H1 (cell line): ENCODE results near the gene DRAP1. TPM values are rescaled to one million over a fixed set of nuclear protein-coding genes. Genes with fewer than 3 reads are reported as not detected.

ENCODE experiments used
- CTCF ChIA-PET: fragments of 300-600 bp; sonication (Branson Sonifier 250); formaldehyde crosslinking; loops from one replicate; lab custom pipeline; 2021; ENCODE audit not compliant: partially characterized antibody; lab: Charles Lee
- POLR2A ChIA-PET: fragments of 300-600 bp; sonication (Branson Sonifier 250); formaldehyde crosslinking; loops from one replicate; lab custom pipeline; 2021; ENCODE audit warnings: inconsistent platforms; ENCODE audit not compliant: partially characterized antibody; lab: Charles Lee
- DNase-seq, 2 experiments: peaks; one replicate each; pipeline versions ENCODE4 v3.0.0 to v3.0.0-alpha.2; 2010 to 2022; ENCODE audit warnings: low spot score in 2 of 2, low read depth in 1 of 2, mixed read lengths in 1 of 2
- FAIRE-seq: peaks from 2 replicates; lab custom pipeline; 2011; peaks lifted over from hg19 to GRCh38; lab: Jason Lieb, UNC
- H2AFZ ChIP-seq: 2 replicates; pipeline ENCODE4 v1.8.1; 2012; ENCODE audit warnings: low read length, inconsistent platforms
- H2AK5ac ChIP-seq: 2 replicates; pipeline ENCODE4 v1.6.1; 2013; ENCODE audit warnings: low read depth, low read length
- H2BK120ac ChIP-seq: replicated peaks from 2 replicates; pipeline ENCODE3; 2013; ENCODE audit warnings: low read depth, low read length, inconsistent platforms
- H2BK12ac ChIP-seq: 2 replicates; pipeline ENCODE4 v1.6.1; 2013; ENCODE audit warnings: low read depth, low read length
- H2BK15ac ChIP-seq: 2 replicates; pipeline ENCODE4 v1.6.1; 2013; ENCODE audit warnings: low read length
- H2BK20ac ChIP-seq: 2 replicates; pipeline ENCODE4 v1.6.1; 2013; ENCODE audit warnings: low read length
- H2BK5ac ChIP-seq: 2 replicates; pipeline ENCODE4 v1.6.1; 2013; ENCODE audit warnings: low read depth, low read length
- H3K14ac ChIP-seq: 2 replicates; pipeline ENCODE4 v1.6.1; 2013; ENCODE audit warnings: inconsistent platforms; ENCODE audit not compliant: insufficient read length
- H3K18ac ChIP-seq: 2 replicates; pipeline ENCODE4 v1.6.1; 2013; ENCODE audit warnings: low read length; ENCODE audit errors: extremely low read depth
- H3K23ac ChIP-seq: 2 replicates; pipeline ENCODE4 v1.6.1; 2013; ENCODE audit warnings: inconsistent platforms; ENCODE audit not compliant: insufficient read length
- H3K23me2 ChIP-seq: 2 replicates; pipeline ENCODE4 v1.6.1; 2013; ENCODE audit warnings: low read depth, low read length
- H3K27ac ChIP-seq: 2 replicates; pipeline ENCODE4 v1.6.1; 2011; ENCODE audit warnings: low read depth, low read length, inconsistent platforms
- H3K27me3 ChIP-seq, 4 experiments: replicated peaks in 1 of 4; 1 replicate in 1 of 4; 2 replicates in 3 of 4; pipeline versions ENCODE4 v1.6.1 to v1.8.1; 2011 to 2013; ENCODE audit warnings: low read length in 3 of 4, mild to moderate bottlenecking in 3 of 4, inconsistent platforms in 2 of 4, mixed read lengths in 2 of 4, moderate library complexity in 1 of 4; ENCODE audit not compliant: control insufficient read depth in 3 of 4, insufficient read depth in 3 of 4; ENCODE audit errors: extremely low read depth in 1 of 4
- H3K36me3 ChIP-seq, 4 experiments: 2 replicates each; pipeline versions ENCODE4 v1.6.1 to v1.8.1; 2011 to 2013; ENCODE audit warnings: mild to moderate bottlenecking in 4 of 4, low read length in 3 of 4, moderate library complexity in 2 of 4, control low read depth in 1 of 4, inconsistent platforms in 1 of 4; ENCODE audit not compliant: insufficient read depth in 4 of 4, control insufficient read depth in 2 of 4
- H3K4ac ChIP-seq: replicated peaks from 2 replicates; pipeline ENCODE3; 2013; ENCODE audit warnings: low read length, low read depth, mixed read lengths, inconsistent platforms; ENCODE audit not compliant: insufficient read length
- H3K4me1 ChIP-seq, 4 experiments: replicated peaks in 1 of 4; 1 replicate in 1 of 4; 2 replicates in 3 of 4; pipeline versions ENCODE4 v1.6.1 to v1.8.1; 2011 to 2013; ENCODE audit warnings: low read length in 3 of 4, inconsistent platforms in 2 of 4, mixed read lengths in 1 of 4; ENCODE audit not compliant: insufficient read depth in 4 of 4, control insufficient read depth in 3 of 4
- H3K4me2 ChIP-seq, 2 experiments: 2 replicates each; pipeline versions ENCODE4 v1.6.1 to v1.8.1; 2011 to 2013; ENCODE audit warnings: low read depth in 2 of 2, low read length in 2 of 2, control low read depth in 1 of 2, inconsistent platforms in 1 of 2, mild to moderate bottlenecking in 1 of 2; ENCODE audit not compliant: insufficient read depth in 1 of 2
- H3K4me3 ChIP-seq, 4 experiments: fragments of 200-600, 300-600 bp in 1 of 4; sonication (generic), shearing (Covaris generic), sonication (Bioruptor Twin) in 1 of 4; 2 replicates each; pipeline versions ENCODE4 v1.5.1 to v1.8.1; 2011 to 2016; ENCODE audit warnings: low read length in 4 of 4, low read depth in 3 of 4, control low read depth in 2 of 4, inconsistent platforms in 2 of 4, mild to moderate bottlenecking in 2 of 4, mixed read lengths in 1 of 4, moderate library complexity in 1 of 4; ENCODE audit not compliant: insufficient read depth in 2 of 4; ENCODE audit errors: extremely low read depth in 1 of 4
- H3K56ac ChIP-seq: replicated peaks from 2 replicates; pipeline ENCODE3; 2013; ENCODE audit warnings: low read depth, mild to moderate bottlenecking, mixed read lengths, low read length, inconsistent platforms; ENCODE audit not compliant: insufficient read length
- H3K79me1 ChIP-seq: 2 replicates; pipeline ENCODE4 v1.6.1; 2013; ENCODE audit warnings: low read depth, low read length, control low read depth
- H3K79me2 ChIP-seq, 2 experiments: 2 replicates each; pipeline versions ENCODE4 v1.6.1 to v1.8.1; 2012 to 2013; ENCODE audit warnings: low read length in 2 of 2, mild to moderate bottlenecking in 2 of 2, inconsistent platforms in 1 of 2; ENCODE audit not compliant: insufficient read depth in 2 of 2, control insufficient read depth in 1 of 2
- H3K9ac ChIP-seq, 4 experiments: replicated peaks in 1 of 4; 1 replicate in 1 of 4; 2 replicates in 3 of 4; pipeline versions ENCODE4 v1.6.1 to v1.8.1; 2011 to 2013; ENCODE audit warnings: low read depth in 3 of 4, low read length in 3 of 4, control low read depth in 2 of 4, mild to moderate bottlenecking in 2 of 4, moderate library complexity in 2 of 4, inconsistent platforms in 1 of 4; ENCODE audit errors: extremely low read depth in 1 of 4
- H3K9me3 ChIP-seq, 2 experiments: 2 replicates each; pipeline versions ENCODE4 v1.6.1 to v1.8.1; 2012 to 2013; ENCODE audit warnings: mild to moderate bottlenecking in 2 of 2, moderate library complexity in 2 of 2, control low read depth in 1 of 2, inconsistent platforms in 1 of 2, low read depth in 1 of 2, low read length in 1 of 2, mixed read lengths in 1 of 2; ENCODE audit not compliant: insufficient read depth in 2 of 2
- H4K20me1 ChIP-seq, 2 experiments: replicated peaks in 1 of 2; 2 replicates each; pipeline versions ENCODE3 to v1.8.1; 2011 to 2013; ENCODE audit warnings: inconsistent platforms in 2 of 2, low read length in 2 of 2, mild to moderate bottlenecking in 1 of 2; ENCODE audit not compliant: insufficient read depth in 2 of 2, control insufficient read depth in 1 of 2
- H4K5ac ChIP-seq: 2 replicates; pipeline ENCODE4 v1.6.1; 2013; ENCODE audit warnings: low read length, low read depth, mixed read lengths, inconsistent platforms; ENCODE audit not compliant: insufficient read length
- H4K8ac ChIP-seq: 2 replicates; pipeline ENCODE4 v1.8.0; 2013; ENCODE audit warnings: mild to moderate bottlenecking, moderate library complexity, low read length, inconsistent platforms; ENCODE audit not compliant: insufficient read depth; ENCODE audit errors: extremely low read depth
- H4K91ac ChIP-seq: replicated peaks from 2 replicates; pipeline ENCODE3; 2013; ENCODE audit warnings: low read length, mixed read lengths, inconsistent platforms; ENCODE audit not compliant: insufficient read length
- BCL11A ChIP-seq, 2 experiments: IDR thresholded peaks; one replicate each; pipeline ENCODE4 v1.6.1; 2011; ENCODE audit warnings: low read depth in 2 of 2, low read length in 2 of 2, mild to moderate bottlenecking in 2 of 2
- CREB1 ChIP-seq: IDR thresholded peaks from 2 replicates; pipeline ENCODE4 v1.6.1; 2012; ENCODE audit warnings: inconsistent platforms
- EGR1 ChIP-seq: IDR thresholded peaks from 2 replicates; pipeline ENCODE4 v1.6.1; 2011; ENCODE audit warnings: low read depth, low read length, borderline replicate concordance
- GTF2F1 ChIP-seq: IDR thresholded peaks from 2 replicates; pipeline ENCODE4 v1.6.1; 2012; ENCODE audit warnings: low read depth, low read length, improper control_type of control experiment, borderline replicate concordance
- HDAC6 ChIP-seq: IDR thresholded peaks from one replicate; pipeline ENCODE4 v1.7.1; 2012; ENCODE audit warnings: low read depth, mild to moderate bottlenecking, inconsistent platforms, low read length, moderate library complexity
- POLR2A ChIP-seq, 2 experiments: IDR thresholded peaks; 1 replicate in 1 of 2; 2 replicates in 1 of 2; pipeline ENCODE4 v1.6.1; 2011; ENCODE audit warnings: low read depth in 2 of 2, low read length in 2 of 2, mild to moderate bottlenecking in 2 of 2; ENCODE audit errors: control extremely low read depth in 1 of 2
- RBBP5 ChIP-seq: IDR thresholded peaks from 2 replicates; pipeline ENCODE4 v1.7.1; 2012; ENCODE audit warnings: low read depth, mild to moderate bottlenecking, inconsistent platforms, low read length, moderate library complexity, borderline replicate concordance
- RNF2 ChIP-seq: fragments of 200-900, 300-1000 bp; sonication (generic); IDR thresholded peaks from 2 replicates; pipeline ENCODE4 v1.7.1; 2016; ENCODE audit warnings: borderline replicate concordance, low read depth, mild to moderate bottlenecking, antibody characterized with exemption, low read length; ENCODE audit not compliant: poor library complexity, severe bottlenecking; ENCODE audit errors: missing control alignments
- TAF7 ChIP-seq: optimal IDR thresholded peaks from 2 replicates; pipeline ENCODE3; 2011; ENCODE audit warnings: low read depth, mild to moderate bottlenecking, inconsistent platforms, low read length, moderate library complexity, borderline replicate concordance
- TCF12 ChIP-seq: IDR thresholded peaks from 2 replicates; pipeline ENCODE4 v1.6.1; 2011; ENCODE audit warnings: low read depth, mild to moderate bottlenecking, low read length
- WGBS, 2 experiments: shearing (Covaris generic) in 1 of 2; methylation state at CpG; one replicate each; pipeline versions ENCODE4 v1.1.6 to v1.1.7; 2013 to 2015; ENCODE audit warnings: low lambda C conversion rate in 2 of 2, mixed read lengths in 2 of 2, inconsistent platforms in 1 of 2, low coverage in 1 of 2, missing lambda C conversion rate in 1 of 2; ENCODE audit not compliant: insufficient replicate concordance in 2 of 2, insufficient coverage in 1 of 2, insufficient read length in 1 of 2; ENCODE audit errors: extremely low coverage in 1 of 2, missing lambda C conversion rate in 1 of 2; 5-methylcytosine and 5-hydroxymethylcytosine counted together
- polyA plus RNA-seq, 7 experiments: library from polyadenylated mRNA; depleted of rRNA in 3 of 7; stranded (reverse) in 5 of 7; unstranded in 2 of 7; fragments of >200 nt in 5 of 7; fragments of 200-250 nt in 2 of 7; gene quantifications; 1 replicate in 5 of 7; 2 replicates in 1 of 7; 4 replicates in 1 of 7; pipeline versions ENCODE4 v1.2.1 to v1.2.3, GENCODE V29; 2011 to 2013; ENCODE audit warnings: missing spikeins in 2 of 7, mixed read lengths in 2 of 7
- total RNA-seq: library from RNA; stranded (reverse); fragmentation: NEBNext Ultra II Directional; extraction: Animal tissue kit (Norgen Biotek cat#: 25700); gene quantifications from 2 replicates; pipeline ENCODE4 v1.2.1, GENCODE V29; 2021
- TF ChIP-seq, protein P1 (sequence below): IDR thresholded peaks from 2 replicates; pipeline ENCODE4 v1.6.1; 2012; ENCODE audit warnings: inconsistent platforms

Gene DRAP1
- total and polyA plus RNA-seq, 2 of the 8 experiments (the other 6 are each of a cell fraction or from before 2014, with no cell fraction given), result 62.5 to 98.7 TPM

DNA sequence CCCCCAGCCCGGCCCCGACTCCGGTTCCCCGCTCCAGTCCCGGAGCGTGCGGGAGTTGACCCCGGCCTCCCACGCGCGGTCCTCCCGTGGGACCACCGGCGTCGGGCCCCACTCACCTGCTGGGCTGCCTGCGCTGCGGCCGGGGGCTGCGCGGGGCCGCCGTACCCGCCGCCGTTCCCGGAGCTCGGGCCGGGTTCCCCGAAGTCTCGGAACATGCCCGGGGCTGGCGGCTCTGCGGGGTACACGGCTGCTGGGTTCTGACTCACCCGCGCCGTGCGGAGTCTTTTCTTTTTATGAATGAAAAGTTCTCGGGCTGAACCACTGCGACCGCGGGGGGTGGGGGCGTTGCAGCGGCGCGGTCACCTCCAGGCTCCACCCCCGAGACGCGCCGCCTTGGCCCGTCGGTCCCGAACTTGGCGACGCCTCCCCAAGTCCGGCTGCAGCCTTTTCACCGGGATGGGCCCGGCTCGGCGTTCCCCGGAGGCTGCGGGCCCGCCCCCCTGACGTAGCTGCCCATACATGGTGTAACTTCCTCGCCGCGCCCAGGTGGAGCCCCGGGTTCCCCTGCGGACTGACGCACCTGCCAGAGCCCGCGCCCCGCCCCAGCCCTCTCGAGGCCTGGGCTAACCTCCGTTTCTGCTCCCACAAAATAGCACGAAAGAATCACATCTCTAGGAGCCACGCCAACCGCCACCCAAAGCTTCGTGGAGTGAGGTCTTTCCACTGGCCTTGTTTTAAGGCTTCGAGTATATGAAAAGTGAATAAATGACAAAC, 18.9 kb upstream of the DRAP1 start, which contains the start of gene FOSL1:
Gene FOSL1 (minus strand): TSS at position 264 of the 774 bp plus-strand sequence. CDS start 49 bp downstream, at position 215.
- H2AFZ ChIP-seq, result no peak within 1 kb of the TSS
- peak in 1 of 2 experiments; percentile 61; a peak in 2 of 3 replicates for TF ChIP-seq POLR2A (IDR thresholded peaks at IDR 0.05; ENCODE audit: control extremely low read depth in 1 of 2, low read depth in 2 of 2, low read length in 2 of 2)
- TF ChIP-seq, protein P1, sequence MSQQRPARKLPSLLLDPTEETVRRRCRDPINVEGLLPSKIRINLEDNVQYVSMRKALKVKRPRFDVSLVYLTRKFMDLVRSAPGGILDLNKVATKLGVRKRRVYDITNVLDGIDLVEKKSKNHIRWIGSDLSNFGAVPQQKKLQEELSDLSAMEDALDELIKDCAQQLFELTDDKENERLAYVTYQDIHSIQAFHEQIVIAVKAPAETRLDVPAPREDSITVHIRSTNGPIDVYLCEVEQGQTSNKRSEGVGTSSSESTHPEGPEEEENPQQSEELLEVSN, result peak; percentile 92
- TF ChIP-seq GTF2F1, result no peak
- no peak for TF ChIP-seq HDAC6
- no peak for TF ChIP-seq TCF12
- no peak for TF ChIP-seq EGR1
- TF ChIP-seq RNF2, result no peak
- TF ChIP-seq CREB1, result peak; percentile 87
- TF ChIP-seq TAF7, result no peak
- no peak for TF ChIP-seq BCL11A (IDR thresholded peaks at IDR 0.05; ENCODE audit: low read depth in 2 of 2, low read length in 2 of 2)
- no peak for TF ChIP-seq RBBP5

More for the DNA sequence above, 18.9 kb upstream of the DRAP1 start, which contains the start of gene FOSL1:
- Histone ChIP-seq H2BK120ac (peak within 1 kb of the TSS; percentile 78), H4K8ac (peak within 1 kb of the TSS; percentile 91), H3K23me2 (peaks cover 9% of the 10 kb centered on the region; the same call in 1 of the 2 replicates), H3K23ac (no peak within 1 kb of the TSS), H3K4me2 (peak within 1 kb of the TSS; percentile 78 to 89), H2BK15ac (no peak within 1 kb of the TSS), H3K79me1 (no peaks in the 10 kb centered on the region; the same call in 1 of the 2 replicates), H4K20me1 (peaks cover 0 to 4% of the 10 kb centered on the region in 2 experiments), H3K18ac (peak within 1 kb of the TSS; percentile 87), H3K9ac (peak within 1 kb of the TSS in 3 of 4 experiments; percentile 20 to 38 (median 27); a peak in 4 of 7 replicates), H2AK5ac (no peak within 1 kb of the TSS), H3K36me3 (no peaks in the 10 kb centered on the region), H3K9me3 (no peaks in the 10 kb centered on the region), H2BK5ac (peak within 1 kb of the TSS; percentile 16; the same call in 1 of the 2 replicates), H3K79me2 (no peaks in the 10 kb centered on the region), H2BK20ac (no peak within 1 kb of the TSS), H3K14ac (no peak within 1 kb of the TSS), H3K27ac (no peak within 1 kb of the TSS), H4K91ac (peak within 1 kb of the TSS; percentile 4), H3K56ac (no peak within 1 kb of the TSS), H3K4me3 (peak within 1 kb of the TSS; percentile 39 to 71 (median 52)), H3K27me3 (peaks cover 15 to 41% (median 36%) of the 10 kb centered on the region in 4 experiments), H2BK12ac (peak within 1 kb of the TSS; percentile 40), H3K4ac (no peak within 1 kb of the TSS), H4K5ac (no peak within 1 kb of the TSS), H3K4me1 (peaks cover 3 to 11% (median 8%) of the 10 kb centered on the region in 4 experiments; a peak in 6 of 7 replicates)
- 2% methylated on average over 32 of the region's 80 CpGs; no CpG with 5 or more reads in 1 of the 2 experiments for WGBS, 2 experiments
- no peak for FAIRE-seq
- ChIA-PET CTCF (interaction anchor here (1.5 to 9.7 kb wide), 5 partner anchors 10 to 88 kb away, joined by 3 to 150 read pairs (median 8); partner anchors contain the start of genes CCDC85B and FIBP), POLR2A (interaction anchor here (0.6 to 2.6 kb wide), 8 partner anchors 9 to 47 kb away, joined by 3 to 18 read pairs (median 4); partner anchors contain the start of genes CCDC85B and FIBP)
- peak; percentile 91 to 93 for DNase-seq
